NB4 (cell line): Measurements from ENCODE around the gene DHRS3.

ENCODE experiments used
- DNase-seq: peaks from one replicate; pipeline ENCODE4 v3.0.0; 2010; ENCODE audit warnings: low read depth
- H3K4me3 ChIP-seq: one replicate; pipeline ENCODE4 v1.5.1; 2011; ENCODE audit warnings: mild to moderate bottlenecking, low read depth, low read length, moderate library complexity
- MYC ChIP-seq: IDR thresholded peaks from 2 replicates; pipeline ENCODE4 v1.6.1; 2011; ENCODE audit warnings: low read depth, low read length
- POLR2A ChIP-seq: IDR thresholded peaks from 2 replicates; pipeline ENCODE4 v1.6.1; 2011; ENCODE audit warnings: mild to moderate bottlenecking; ENCODE audit not compliant: insufficient read length; ENCODE audit errors: extremely low read depth
- TF ChIP-seq, protein P1 (sequence below): IDR thresholded peaks from one replicate; pipeline ENCODE4 v1.5.1; 2012; ENCODE audit warnings: low read depth, low read length
- TF ChIP-seq, protein P2 (sequence below): IDR thresholded peaks from 2 replicates; pipeline ENCODE4 v1.6.1; 2011; ENCODE audit warnings: low read depth, low read length

Gene DHRS3

DNA sequence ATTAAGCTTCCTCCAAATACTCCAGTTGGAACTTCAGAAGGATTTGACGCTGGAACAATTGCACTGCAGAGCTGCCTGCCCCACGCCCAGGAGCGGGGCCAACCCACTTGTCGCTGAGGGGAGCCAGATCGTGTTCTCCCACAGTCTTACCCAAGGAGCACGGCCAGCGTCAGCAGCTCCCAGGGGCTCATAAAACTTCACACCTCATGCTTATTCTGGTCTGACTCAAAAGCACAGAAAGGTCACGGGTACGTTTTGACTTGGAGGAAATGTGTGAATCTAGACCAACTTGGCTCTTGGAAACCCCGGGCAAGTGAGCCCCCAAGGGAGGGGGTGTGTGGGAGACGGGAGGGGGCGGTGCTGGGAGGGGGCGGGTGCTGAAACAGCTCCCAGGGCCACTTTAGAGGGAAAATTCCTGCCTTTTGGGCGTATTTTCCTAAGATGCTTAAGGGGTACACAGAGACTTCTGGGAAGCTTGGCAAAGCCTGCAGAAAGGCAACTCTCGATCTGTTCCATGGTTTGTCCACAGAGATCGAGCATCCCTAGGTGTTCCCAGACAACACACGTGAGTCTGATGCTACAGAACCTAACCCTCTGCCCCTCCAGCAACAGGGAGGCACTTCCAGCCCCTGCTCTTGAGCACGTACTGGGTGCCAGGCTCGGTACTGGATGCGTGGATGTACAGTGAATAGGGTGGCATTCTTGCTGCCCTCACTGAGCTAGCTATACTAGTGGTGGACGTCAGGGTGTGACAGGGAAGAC is 98.9 kb downstream of the DHRS3 start:
- no peak for DNase-seq
- no peak overlapping the region for H3K4me3 ChIP-seq
- TF ChIP-seq MYC (no peak), POLR2A (no peak)
- TF ChIP-seq, protein P1, sequence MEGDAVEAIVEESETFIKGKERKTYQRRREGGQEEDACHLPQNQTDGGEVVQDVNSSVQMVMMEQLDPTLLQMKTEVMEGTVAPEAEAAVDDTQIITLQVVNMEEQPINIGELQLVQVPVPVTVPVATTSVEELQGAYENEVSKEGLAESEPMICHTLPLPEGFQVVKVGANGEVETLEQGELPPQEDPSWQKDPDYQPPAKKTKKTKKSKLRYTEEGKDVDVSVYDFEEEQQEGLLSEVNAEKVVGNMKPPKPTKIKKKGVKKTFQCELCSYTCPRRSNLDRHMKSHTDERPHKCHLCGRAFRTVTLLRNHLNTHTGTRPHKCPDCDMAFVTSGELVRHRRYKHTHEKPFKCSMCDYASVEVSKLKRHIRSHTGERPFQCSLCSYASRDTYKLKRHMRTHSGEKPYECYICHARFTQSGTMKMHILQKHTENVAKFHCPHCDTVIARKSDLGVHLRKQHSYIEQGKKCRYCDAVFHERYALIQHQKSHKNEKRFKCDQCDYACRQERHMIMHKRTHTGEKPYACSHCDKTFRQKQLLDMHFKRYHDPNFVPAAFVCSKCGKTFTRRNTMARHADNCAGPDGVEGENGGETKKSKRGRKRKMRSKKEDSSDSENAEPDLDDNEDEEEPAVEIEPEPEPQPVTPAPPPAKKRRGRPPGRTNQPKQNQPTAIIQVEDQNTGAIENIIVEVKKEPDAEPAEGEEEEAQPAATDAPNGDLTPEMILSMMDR: no peak
- TF ChIP-seq, protein P2, sequence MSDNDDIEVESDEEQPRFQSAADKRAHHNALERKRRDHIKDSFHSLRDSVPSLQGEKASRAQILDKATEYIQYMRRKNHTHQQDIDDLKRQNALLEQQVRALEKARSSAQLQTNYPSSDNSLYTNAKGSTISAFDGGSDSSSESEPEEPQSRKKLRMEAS: no peak
